Testis (tissue), 3 donors: ENCODE measurements around the gene TUBA3D. TPM values are rescaled to one million over a fixed set of nuclear protein-coding genes. Genes with fewer than 3 reads are reported as not detected.
"Not testable (repeated sequence)": the region's sequence is repeated elsewhere in the genome, so short reads cannot be mapped to it uniquely, and the experiment has no call there.

ENCODE experiments used
- DNase-seq: peaks from one replicate; pipeline ENCODE4 v3.0.0-alpha.2; 2019
- H3K27ac ChIP-seq, 2 donors: fragments of 200-600 bp; sonication (generic); one replicate each; pipeline ENCODE4 v1.5.1; 2019
- H3K27me3 ChIP-seq: fragments of 200-600 bp; sonication (generic); one replicate; pipeline ENCODE4 v1.5.1; 2019
- H3K36me3 ChIP-seq: fragments of 200-600 bp; sonication (generic); one replicate; pipeline ENCODE4 v1.5.1; 2017; ENCODE audit warnings: low read depth; ENCODE audit errors: missing control alignments
- H3K4me1 ChIP-seq: fragments of 200-600 bp; sonication (generic); one replicate; pipeline ENCODE4 v1.5.1; 2019
- H3K4me3 ChIP-seq, 2 donors: fragments of 200-600 bp; sonication (generic); one replicate each; pipeline ENCODE4 v1.5.1; 2017 to 2019
- H3K9me3 ChIP-seq: fragments of 200-600 bp; sonication (generic); one replicate; pipeline ENCODE4 v1.5.1; 2017
- POLR2A ChIP-seq: fragments of 450-650 bp; IDR thresholded peaks from one replicate; pipeline ENCODE4 v1.6.1; 2017; ENCODE audit warnings: antibody characterized with exemption, mild to moderate bottlenecking, moderate library complexity
- WGBS, 2 donors: methylation state at CpG; one replicate each; pipeline ENCODE4 v1.1.5; 2018; 5-methylcytosine and 5-hydroxymethylcytosine counted together
- intact Hi-C: fragments of 100-400 bp; cut with DNase I; formaldehyde crosslinking; loops from one replicate; pipeline ENCODE4 v1.15.1; 2023; ENCODE audit warnings: low total_unique reads
- polyA plus RNA-seq: library from polyadenylated mRNA; stranded (reverse); fragments of 350-450 nt; fragmentation: Illumina TruSeq; extraction: RNeasy Lipid Tissue Mini Kit (QIAGEN cat#74804); gene quantifications from one replicate; pipeline ENCODE4 v1.2.3, GENCODE V29; 2014; ENCODE audit warnings: low read depth, low replicate concordance; ENCODE audit not compliant: insufficient read depth
- total RNA-seq, 2 donors: library from RNA; depleted of rRNA; stranded (reverse); fragments of >200 nt; gene quantifications; one replicate each; pipeline ENCODE4 v1.2.3, GENCODE V29; 2016
- TF ChIP-seq, protein P1 (sequence below), 3 experiments: fragments of 450-650 bp in 2 of 3; fragments of 200-600 bp in 1 of 3; sonication (generic) in 1 of 3; IDR thresholded peaks; one replicate each; pipeline ENCODE4 v1.5.1; 2016 to 2019; ENCODE audit warnings: antibody characterized with exemption in 3 of 3, mild to moderate bottlenecking in 2 of 3, moderate library complexity in 1 of 3

Gene TUBA3D
- total and polyA plus RNA-seq, 3 donors from 2014 or later, result 238 to 516 (median 270) TPM

DNA sequence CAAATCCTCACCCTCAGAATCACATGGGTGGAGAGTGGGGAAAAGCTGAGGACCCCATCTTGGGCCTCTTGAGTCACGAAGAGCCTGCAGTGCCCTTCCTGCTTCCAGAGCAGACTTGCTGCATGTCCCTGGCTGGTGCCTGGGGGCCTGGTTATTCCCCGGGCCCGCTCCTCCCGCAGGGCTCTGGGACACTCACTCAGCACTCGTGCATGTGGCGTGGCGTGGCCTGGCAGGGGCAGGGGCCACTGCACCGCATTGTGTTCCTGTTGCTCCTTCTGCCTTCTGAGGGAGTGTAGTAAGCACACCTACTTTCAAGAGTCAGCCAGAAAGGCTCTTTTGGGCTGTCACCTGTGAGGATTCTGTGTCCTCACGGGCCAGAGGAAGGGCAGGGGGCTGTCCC, 33.7 kb downstream of the TUBA3D start:
- H3K36me3 ChIP-seq, result no peaks in the 10 kb centered on the region
- intact Hi-C loops, result no loop called here
- no peak for DNase-seq
- 97% methylated on average over 6 to 9 of the region's 9 CpGs for WGBS, 2 donors
- no peak overlapping the region for H3K27ac ChIP-seq
- no peaks in the 10 kb centered on the region for H3K9me3 ChIP-seq
- no peak overlapping the region for H3K4me3 ChIP-seq
- H3K4me1 ChIP-seq, result no peaks in the 10 kb centered on the region
- no peaks in the 10 kb centered on the region for H3K27me3 ChIP-seq
- TF ChIP-seq POLR2A, result no peak
- TF ChIP-seq, protein P1, sequence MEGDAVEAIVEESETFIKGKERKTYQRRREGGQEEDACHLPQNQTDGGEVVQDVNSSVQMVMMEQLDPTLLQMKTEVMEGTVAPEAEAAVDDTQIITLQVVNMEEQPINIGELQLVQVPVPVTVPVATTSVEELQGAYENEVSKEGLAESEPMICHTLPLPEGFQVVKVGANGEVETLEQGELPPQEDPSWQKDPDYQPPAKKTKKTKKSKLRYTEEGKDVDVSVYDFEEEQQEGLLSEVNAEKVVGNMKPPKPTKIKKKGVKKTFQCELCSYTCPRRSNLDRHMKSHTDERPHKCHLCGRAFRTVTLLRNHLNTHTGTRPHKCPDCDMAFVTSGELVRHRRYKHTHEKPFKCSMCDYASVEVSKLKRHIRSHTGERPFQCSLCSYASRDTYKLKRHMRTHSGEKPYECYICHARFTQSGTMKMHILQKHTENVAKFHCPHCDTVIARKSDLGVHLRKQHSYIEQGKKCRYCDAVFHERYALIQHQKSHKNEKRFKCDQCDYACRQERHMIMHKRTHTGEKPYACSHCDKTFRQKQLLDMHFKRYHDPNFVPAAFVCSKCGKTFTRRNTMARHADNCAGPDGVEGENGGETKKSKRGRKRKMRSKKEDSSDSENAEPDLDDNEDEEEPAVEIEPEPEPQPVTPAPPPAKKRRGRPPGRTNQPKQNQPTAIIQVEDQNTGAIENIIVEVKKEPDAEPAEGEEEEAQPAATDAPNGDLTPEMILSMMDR (IDR thresholded peaks at IDR 0.05), result no peak

DNA sequence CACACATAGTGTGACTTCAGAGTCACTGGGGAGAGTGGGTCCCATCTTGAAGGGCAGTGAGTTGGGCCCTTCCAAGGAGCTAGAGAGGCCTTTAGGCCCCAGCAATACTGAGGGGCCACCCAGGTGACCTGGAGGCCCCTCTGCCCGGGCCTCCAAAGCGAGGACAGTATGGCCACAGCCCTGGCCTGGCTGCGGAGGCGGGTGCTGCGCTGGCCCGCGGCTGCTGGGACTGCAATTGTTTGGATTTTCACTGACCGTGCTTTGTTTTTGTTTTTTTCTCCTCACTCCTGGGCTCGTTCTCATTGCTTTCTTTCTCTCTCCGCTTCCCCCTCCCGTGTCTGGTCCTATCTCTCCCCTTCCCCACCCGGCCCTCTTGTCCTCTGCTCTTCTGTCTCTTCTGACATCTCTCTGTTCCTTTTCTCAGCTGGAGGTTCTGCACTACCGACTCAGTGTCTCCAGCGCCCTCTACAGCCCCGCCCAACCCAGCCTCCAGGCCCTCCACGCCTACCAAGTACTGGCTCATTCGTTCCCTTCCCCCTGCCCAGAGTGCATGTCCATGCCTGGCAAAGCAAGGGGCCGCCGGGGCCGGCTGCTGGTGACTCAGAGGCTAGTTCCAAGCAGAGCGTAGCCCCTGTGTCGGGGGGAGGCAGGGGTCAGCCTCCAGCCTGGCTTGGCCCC, 35.5 kb downstream of the TUBA3D start:
- H3K27ac ChIP-seq, intact Hi-C loops, H3K36me3 ChIP-seq: not testable (repeated sequence)

DNA sequence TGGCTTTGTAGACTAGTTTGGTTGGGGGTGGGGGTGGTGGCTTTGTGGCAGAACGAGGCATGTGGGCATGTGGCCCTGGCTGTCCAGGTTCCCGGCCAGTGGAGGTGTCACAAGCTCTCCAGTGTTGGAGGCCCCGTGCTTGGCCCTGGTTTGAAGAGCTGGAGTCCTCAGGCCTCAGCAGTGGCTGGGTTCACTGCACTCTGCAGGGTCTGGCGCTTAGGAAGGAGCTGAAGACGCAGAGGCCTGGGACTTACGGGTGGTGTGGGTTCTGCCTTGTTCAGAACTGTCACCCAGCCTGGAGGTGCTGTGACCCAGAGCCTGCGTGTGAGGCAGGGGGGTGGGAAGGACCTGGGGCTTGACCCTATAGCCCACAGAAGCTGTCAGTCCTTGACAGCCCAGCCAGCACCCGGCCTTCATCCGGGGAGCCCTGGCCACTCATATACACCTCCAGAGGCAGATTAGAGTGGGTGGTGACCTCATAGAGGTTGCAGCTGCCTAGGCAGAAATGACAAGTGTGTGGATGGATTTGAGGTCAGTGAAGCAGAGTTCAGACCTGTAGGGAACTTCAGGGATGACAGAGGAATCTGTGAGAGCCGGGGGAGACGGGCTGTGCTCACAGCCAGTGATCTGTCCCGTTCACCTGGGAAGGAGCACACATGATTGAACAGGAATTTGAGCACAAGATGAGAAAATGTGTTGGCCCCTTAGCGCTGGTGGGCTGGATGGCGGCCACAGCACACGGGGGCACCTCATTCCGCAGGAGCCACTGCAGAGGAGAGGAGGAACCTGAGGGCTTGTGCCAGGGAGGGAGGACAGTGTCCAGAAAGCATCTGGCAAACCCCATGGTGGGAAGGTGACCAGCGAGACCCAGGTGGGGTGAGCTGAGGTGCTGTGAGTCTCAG, 36.3 kb downstream of the TUBA3D start:
- H3K9me3 ChIP-seq, result not testable (repeated sequence)

More for the DNA sequence above, 35.5 kb downstream of the TUBA3D start:
- not testable (repeated sequence) for H3K4me1 ChIP-seq, H3K4me3 ChIP-seq, H3K27me3 ChIP-seq, DNase-seq, H3K9me3 ChIP-seq
- WGBS, 2 donors, result 78 to 83% methylated on average over 21 to 22 of the region's 22 CpGs

DNA sequence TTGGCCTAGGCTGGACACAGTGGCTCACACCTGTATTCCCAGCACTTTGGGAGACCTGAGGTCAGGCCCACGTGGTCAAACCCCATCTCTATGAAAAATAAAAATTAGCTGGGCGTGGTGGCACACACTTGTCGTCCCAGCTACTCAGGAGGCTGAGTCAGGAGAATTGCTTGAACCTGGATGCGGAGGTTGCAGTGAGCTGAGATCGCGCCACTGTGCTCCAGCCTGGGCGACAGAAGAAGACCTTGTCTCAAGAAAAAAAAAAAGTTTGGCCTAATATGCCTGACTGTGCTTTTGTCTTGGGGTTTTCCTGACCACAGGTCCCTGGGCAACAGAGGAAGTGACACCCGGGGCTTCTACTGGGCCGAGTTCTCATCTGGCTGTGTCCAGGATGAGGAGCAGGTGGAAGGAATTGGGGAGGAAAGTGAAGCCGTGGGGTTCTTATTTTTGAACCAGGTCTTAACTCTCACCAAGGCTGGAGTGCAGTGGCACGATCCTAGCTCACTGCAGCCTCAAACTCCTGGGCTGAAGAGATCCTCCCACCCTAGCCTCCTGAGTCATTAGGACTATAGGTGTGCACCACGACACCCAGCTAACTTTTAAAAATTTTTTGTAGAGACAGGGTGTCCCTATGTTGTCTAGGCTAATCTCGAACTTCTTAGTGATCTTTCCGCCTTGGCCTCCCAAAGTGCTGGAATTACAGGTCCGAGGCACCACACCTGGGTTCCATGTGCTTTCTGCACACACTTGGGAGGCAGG, 38.7 kb downstream of the TUBA3D start:
- H3K4me1 ChIP-seq, H3K36me3 ChIP-seq, DNase-seq, H3K27me3 ChIP-seq, H3K27ac ChIP-seq, H3K9me3 ChIP-seq, intact Hi-C loops, H3K4me3 ChIP-seq: not testable (repeated sequence)
- 65 to 90% methylated on average over 14 to 15 of the region's 15 CpGs for WGBS, 2 donors

More for the DNA sequence above, 36.3 kb downstream of the TUBA3D start:
- H3K27ac ChIP-seq, H3K4me3 ChIP-seq, H3K27me3 ChIP-seq, H3K4me1 ChIP-seq, H3K36me3 ChIP-seq, DNase-seq, intact Hi-C loops: not testable (repeated sequence)
- WGBS, 2 donors, result 69 to 90% methylated on average over 9 to 14 of the region's 17 CpGs

DNA sequence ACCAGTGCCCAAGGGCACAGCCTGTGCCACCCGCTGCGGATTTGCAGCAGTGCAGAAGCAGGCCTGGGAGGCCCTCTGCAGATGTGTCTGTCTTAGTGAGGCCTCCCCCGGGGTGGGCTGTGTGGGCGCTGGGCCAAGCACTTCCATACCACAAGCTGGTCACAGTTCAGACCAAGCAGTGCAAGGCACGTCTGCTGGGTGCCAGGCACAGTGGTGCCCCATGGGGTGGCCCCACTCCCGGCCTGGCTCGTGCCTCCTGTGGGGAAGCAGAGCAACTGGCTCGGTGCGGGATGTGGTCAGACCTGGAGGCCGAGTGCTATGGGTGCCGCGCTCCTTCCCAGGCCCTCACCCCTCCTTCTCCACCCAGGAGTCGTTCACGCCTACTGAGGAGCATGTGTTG, 39.3 kb downstream of the TUBA3D start:
- H3K27me3 ChIP-seq, H3K27ac ChIP-seq, intact Hi-C loops, H3K4me3 ChIP-seq, H3K4me1 ChIP-seq, H3K36me3 ChIP-seq, DNase-seq, H3K9me3 ChIP-seq: not testable (repeated sequence)
- 89% methylated on average over 14 of the region's 14 CpGs; no CpG with 5 or more reads in 1 of the 2 donors for WGBS, 2 donors

DNA sequence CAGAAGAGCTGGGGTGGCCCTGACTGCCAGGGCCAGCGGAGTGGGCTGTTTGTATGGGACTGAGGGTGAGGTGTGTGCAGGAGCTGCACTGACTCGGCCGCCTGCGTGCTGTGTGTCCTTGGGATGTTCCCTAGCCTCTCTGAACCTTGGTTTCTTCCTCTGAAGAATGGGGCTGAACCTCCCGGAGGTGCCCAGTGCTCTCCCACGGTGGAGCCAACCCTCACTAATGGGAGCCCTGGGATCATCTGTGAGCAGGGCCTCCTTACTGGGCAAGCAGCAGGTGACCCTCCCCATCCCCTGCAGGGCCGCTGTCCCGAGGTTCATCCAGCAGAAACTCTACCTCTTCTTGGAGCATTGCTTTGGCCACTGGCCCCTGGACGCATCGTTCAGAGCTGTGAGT, 40.1 kb downstream of the TUBA3D start:
- TF ChIP-seq, protein P1 (IDR thresholded peaks at IDR 0.05), result no peak
- TF ChIP-seq POLR2A, result no peak
- Histone ChIP-seq H3K27ac (no peak overlapping the region), H3K36me3 (no peaks in the 10 kb centered on the region), H3K4me1 (peaks cover 9% of the 10 kb centered on the region), H3K9me3 (no peaks in the 10 kb centered on the region), H3K4me3 (no peak overlapping the region), H3K27me3 (no peaks in the 10 kb centered on the region)
- WGBS, 2 donors, result 50 to 54% methylated on average over 1 to 10 of the region's 10 CpGs
- no peak for DNase-seq
- intact Hi-C loops, result no loop called here
